Coronary artery (tissue), 2 donors: ENCODE measurements around the gene CETP.
"Not testable (repeated sequence)": the region's sequence is repeated elsewhere in the genome, so short reads cannot be mapped to it uniquely, and the experiment has no call there.

Experiments
- DNase-seq: peaks from one replicate; pipeline ENCODE4 v3.0.0-alpha.2; 2017; ENCODE audit warnings: low spot score
- H3K27ac ChIP-seq, 2 donors: fragments of 200-600 bp; sonication (generic); one replicate each; pipeline ENCODE4 v1.5.1; 2016 to 2019
- H3K4me3 ChIP-seq: fragments of 200-600 bp; sonication (generic); 2 replicates; pipeline ENCODE4 v1.5.1; 2016; ENCODE audit warnings: mild to moderate bottlenecking, moderate library complexity
- TF ChIP-seq, protein P1 (sequence below): fragments of 200-600 bp; sonication (generic); IDR thresholded peaks from one replicate; pipeline ENCODE4 v1.5.1; 2019; ENCODE audit warnings: antibody characterized with exemption

The CETP gene

DNA sequence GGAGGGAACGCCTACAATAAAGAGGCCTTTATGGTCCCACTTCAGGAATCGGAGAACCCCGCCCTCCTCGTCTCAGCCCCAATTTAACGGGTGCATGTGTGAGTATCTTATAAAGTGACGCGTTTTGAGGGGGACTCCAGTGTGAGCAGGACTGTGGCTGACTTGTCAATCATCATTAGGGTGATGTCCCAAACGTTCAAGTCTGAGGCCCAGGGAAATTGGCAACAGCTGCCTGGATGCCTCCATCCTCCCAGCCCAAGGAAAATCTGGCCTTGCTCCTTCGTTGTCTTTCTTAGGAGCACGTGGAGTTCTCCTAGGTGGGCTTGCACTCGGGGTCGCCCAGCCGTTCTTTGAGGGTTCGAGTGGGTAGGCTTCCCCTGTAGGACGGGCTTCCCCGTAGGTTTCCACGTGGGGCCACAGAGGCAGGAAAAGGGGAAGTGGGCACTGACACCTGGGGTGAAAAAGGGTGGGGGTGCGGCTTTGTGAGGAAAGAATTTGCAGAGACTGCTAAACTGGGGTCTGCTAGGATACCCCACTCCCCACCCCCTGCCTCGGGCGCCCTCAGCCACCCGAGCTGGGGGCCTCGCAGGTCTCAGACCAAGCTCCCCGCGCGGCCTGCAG is 30.4 kb upstream of the CETP start:
- no peak for DNase-seq
- Histone ChIP-seq H3K27ac (peak overlapping the region; percentile 96 to 100), H3K4me3 (peak overlapping the region; percentile 96)
- TF ChIP-seq, protein P1, sequence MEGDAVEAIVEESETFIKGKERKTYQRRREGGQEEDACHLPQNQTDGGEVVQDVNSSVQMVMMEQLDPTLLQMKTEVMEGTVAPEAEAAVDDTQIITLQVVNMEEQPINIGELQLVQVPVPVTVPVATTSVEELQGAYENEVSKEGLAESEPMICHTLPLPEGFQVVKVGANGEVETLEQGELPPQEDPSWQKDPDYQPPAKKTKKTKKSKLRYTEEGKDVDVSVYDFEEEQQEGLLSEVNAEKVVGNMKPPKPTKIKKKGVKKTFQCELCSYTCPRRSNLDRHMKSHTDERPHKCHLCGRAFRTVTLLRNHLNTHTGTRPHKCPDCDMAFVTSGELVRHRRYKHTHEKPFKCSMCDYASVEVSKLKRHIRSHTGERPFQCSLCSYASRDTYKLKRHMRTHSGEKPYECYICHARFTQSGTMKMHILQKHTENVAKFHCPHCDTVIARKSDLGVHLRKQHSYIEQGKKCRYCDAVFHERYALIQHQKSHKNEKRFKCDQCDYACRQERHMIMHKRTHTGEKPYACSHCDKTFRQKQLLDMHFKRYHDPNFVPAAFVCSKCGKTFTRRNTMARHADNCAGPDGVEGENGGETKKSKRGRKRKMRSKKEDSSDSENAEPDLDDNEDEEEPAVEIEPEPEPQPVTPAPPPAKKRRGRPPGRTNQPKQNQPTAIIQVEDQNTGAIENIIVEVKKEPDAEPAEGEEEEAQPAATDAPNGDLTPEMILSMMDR, result no peak

DNA sequence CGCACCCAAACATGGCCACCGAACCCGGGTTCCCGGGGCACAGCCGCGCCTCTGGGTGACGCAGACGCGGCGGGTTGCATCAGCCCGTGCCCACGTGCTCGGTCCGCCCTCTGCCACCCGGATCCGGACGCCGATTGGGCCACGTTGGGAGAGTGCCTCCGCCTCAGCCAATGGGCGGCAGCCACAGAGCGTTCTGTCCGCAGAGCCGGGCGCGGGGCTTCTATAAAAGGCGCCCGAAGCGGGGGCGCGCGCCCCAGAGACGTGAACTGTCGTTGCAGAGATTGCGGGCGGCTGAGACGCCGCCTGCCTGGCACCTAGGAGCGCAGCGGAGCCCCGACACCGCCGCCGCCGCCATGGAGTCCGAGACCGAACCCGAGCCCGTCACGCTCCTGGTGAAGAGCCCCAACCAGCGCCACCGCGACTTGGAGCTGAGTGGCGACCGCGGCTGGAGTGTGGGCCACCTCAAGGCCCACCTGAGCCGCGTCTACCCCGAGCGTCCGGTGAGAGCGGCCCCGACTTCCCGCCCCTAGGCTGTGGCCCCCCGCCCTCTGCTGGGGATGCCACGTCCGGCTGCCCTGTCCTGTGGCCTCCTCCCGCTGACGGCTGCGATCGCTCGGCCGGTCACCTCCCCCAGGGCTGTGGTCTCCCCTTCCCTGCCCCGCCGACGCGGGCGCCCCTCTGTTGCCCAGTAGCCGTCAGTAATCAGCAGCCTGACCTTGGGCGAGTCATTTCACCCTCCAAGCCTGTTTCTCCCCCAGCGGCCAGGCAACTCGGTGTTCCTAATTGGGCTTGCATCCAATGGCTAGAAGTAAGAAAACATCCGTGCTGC is 29.6 kb upstream of the CETP start, which contains the start of gene HERPUD1:
Gene HERPUD1 (plus strand): TSS at position 251 of the 829 bp plus-strand sequence. CDS start 103 bp downstream, at position 354.
- DNase-seq, result peak; percentile 99
- TF ChIP-seq, protein P1, result no peak
- Histone ChIP-seq H3K27ac (peak within 1 kb of the TSS; percentile 96 to 100), H3K4me3 (peak within 1 kb of the TSS; percentile 96)

DNA sequence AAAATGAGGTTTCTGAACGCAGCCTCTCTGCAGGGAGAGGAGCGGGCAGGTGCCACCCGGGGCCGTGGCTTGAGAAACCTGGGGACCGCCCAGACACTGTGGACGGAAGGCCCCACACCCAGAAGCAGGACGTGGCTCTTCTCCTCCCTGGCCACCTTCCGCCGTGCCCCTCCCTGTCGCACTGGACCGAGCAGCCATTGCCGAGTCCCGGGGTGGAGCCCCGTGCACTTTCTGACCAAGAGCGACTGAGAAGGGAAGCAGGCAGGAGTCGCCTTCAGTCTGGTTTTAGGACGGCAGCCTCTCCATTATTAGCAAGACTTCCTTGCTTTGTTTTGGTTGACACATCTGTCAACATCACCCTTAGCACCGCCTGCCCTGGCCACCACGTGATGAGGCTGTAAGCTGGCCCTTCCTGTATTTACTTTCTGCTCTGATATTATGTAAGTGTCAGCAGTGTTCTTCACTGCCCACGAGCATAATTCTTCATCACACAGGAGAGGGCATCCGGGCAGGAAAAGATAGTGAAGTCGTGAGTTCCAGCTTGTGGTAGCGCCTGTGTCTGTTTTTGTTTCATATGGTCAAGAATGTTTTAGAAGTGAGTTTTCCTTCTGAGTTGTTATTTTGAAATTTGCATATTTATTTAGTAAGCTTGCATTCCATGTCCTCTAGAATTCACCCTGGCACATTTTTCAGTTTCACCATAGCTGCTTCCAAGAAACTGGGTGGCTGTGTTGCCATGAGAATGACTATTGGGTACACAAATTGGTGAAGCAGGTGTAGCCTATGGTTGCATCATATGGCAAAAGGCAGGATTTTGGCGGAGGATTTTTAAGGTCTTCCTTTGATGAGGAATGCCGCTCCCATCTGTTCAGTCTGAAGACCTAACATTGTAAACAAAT is 28.8 kb upstream of the CETP start:
- TF ChIP-seq, protein P1, result no peak
- DNase-seq, result peak; percentile 92
- Histone ChIP-seq H3K27ac (peak overlapping the region; percentile 96 to 100), H3K4me3 (peak overlapping the region; percentile 96)

DNA sequence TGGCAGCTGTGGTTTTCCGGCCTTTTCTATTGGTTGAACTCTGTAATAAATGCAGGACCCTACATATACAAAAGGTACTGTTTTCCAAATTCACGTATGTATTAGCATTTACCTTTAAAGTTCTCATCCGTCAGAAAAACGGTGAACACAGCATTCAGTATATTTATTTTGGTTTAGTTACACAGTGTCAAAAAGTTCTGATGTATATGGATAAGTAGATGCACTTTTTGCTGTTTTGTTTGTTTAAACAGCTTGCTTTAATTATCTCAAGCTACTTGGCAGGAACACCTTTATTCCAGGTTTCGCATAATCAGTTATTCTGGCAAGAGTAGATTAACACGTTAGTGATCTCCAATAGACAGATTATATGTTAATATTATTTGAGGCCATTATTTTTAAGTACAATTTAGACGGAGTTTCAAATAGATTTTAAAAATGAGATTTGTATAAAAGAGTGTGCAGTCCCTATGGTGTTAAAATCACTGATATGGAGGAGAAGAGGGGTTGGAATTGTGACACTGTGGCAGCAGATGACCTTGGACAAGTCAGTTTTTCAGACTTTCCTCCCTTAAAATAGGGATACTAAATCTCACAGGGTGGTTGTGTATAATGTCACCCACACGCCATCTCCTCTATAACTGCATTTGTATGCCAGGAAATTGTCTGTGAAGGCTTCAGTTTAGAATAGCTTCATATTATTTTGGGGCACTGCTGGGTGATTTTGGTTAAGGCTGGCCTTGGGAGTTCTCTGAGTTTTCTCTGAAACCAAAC is 27.7 kb upstream of the CETP start:
- H3K4me3 ChIP-seq, result peak overlapping the region; percentile 96
- H3K27ac ChIP-seq, result peak overlapping the region; percentile 96 to 100
- TF ChIP-seq, protein P1, result no peak
- no peak for DNase-seq

DNA sequence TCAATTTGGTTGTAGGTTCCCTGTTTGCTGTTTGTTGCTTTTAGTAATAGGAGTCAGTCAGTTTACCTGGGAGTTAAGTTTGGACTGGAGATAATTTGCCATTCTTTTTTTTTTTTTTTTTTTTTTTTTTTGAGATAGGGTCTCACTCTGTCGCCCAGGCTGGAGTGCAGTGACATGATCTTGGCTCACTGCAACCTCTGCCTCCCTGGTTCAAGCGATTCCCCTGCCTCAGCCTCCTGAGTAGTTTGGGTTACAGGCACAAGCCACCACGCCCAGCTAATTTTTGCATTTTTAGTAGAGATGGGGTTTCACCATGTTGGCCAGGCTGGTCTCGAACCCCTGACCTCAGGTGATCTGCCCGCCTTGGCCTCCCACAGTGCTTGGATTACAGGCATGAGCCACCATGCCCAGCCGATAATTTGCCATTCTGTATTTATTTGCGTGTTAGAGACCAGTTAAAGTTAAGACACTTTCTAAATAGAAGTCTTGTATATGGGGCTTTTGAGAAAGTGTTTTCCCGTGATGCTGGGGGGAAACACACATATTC is 27.1 kb upstream of the CETP start:
- H3K4me3 ChIP-seq, result peak overlapping the region; percentile 96
- H3K27ac ChIP-seq, result peak overlapping the region; percentile 4 to 100
- DNase-seq, result not testable (repeated sequence)

DNA sequence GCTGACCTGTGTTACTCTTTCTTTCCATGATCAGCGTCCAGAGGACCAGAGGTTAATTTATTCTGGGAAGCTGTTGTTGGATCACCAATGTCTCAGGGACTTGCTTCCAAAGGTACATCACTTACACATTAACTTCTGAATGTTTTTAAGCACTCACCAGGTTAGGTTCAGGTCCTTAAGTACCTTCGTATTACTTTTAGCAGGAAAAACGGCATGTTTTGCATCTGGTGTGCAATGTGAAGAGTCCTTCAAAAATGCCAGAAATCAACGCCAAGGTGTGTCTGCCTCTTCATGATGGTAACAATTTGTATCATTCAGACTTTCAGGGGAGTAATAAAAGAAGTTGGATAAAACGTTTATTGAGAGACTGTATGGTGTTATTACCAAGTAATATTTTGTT is 26.5 kb upstream of the CETP start:
- TF ChIP-seq, protein P1, result no peak
- Histone ChIP-seq H3K27ac (peak overlapping the region; percentile 4 to 62), H3K4me3 (peak overlapping the region; percentile 96)
- DNase-seq, result no peak
